Astrocyte of the spinal cord (primary cell): ENCODE data around the gene TMEM117.

Experiments
- DNase-seq: peaks from one replicate; pipeline ENCODE4 v3.0.0; 2011; ENCODE audit warnings: low read depth, low spot score
- H3K4me3 ChIP-seq: 2 replicates; pipeline ENCODE4 v1.5.1; 2011; ENCODE audit warnings: low read depth, mild to moderate bottlenecking, low read length, moderate library complexity
- in situ Hi-C: cut with HindIII; loops from 2 replicates; pipeline ENCODE4 v1.10.0; 2017; ENCODE audit warnings: low sequenced_read_pairs
- TF ChIP-seq, protein P1 (sequence below): IDR thresholded peaks from 2 replicates; pipeline ENCODE4 v1.5.1; 2012; ENCODE audit warnings: low read depth, mild to moderate bottlenecking, low read length, inconsistent platforms

Gene TMEM117

DNA sequence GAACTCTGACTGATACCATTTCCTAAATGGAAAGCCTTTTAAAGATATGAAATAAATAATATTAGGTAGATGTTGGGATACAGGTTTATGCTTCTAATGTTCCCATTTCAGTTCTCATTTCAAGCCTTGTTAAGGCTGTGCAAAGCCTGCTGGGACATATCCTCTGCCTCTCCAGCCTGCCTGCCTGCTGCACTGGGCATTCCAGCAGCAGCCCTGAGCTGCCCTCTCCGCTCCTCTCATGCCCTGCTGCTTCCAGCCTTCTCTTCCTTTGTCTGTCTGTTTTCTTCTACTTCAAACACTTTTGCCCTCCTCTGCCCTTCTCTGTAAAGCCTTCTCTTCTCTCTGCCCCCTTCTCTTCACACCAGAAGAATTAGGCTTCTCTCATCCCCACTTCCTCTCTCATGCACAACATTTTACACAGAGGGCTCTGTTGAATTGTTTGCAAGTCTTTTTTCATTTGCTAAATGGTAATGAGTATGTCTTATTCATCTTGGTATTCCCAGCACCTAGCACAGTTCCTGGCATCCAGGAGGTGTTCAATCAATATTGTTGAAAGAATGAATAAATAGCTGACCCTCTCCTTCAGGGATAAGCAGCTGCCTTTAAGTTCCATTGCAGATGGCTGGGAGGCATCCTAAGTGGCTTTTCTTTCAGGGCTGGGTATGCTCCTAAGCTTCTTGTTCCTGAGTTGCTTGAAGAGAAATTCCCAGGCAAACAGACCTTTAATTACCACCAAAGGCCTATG is 292.3 kb downstream of the TMEM117 start:
- DNase-seq: no peak
- TF ChIP-seq, protein P1, sequence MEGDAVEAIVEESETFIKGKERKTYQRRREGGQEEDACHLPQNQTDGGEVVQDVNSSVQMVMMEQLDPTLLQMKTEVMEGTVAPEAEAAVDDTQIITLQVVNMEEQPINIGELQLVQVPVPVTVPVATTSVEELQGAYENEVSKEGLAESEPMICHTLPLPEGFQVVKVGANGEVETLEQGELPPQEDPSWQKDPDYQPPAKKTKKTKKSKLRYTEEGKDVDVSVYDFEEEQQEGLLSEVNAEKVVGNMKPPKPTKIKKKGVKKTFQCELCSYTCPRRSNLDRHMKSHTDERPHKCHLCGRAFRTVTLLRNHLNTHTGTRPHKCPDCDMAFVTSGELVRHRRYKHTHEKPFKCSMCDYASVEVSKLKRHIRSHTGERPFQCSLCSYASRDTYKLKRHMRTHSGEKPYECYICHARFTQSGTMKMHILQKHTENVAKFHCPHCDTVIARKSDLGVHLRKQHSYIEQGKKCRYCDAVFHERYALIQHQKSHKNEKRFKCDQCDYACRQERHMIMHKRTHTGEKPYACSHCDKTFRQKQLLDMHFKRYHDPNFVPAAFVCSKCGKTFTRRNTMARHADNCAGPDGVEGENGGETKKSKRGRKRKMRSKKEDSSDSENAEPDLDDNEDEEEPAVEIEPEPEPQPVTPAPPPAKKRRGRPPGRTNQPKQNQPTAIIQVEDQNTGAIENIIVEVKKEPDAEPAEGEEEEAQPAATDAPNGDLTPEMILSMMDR: no peak
- H3K4me3 ChIP-seq: no peak overlapping the region
- in situ Hi-C loops: no loop called here

DNA sequence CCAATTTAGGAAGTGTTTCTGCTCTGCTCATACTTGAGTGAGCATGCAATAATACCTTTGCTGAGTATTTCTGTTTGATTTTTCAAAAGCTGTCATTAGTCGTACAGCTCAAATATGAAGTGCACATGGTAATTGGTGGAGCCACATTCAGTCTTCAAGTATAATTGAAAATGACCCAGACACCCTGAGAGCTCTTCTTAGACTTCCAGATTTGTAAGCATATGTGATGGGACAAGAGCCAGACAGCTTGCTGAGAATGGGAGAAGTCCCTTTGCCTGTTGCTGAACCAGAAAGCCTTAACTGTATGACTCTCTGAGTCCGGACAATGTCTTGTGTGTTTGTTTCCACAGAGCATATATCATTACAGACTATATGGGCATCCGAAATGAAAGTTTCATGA is 307.3 kb downstream of the TMEM117 start:
- in situ Hi-C loops: no loop called here
- TF ChIP-seq, protein P1: no peak
- DNase-seq: no peak
- no peak overlapping the region for H3K4me3 ChIP-seq

DNA sequence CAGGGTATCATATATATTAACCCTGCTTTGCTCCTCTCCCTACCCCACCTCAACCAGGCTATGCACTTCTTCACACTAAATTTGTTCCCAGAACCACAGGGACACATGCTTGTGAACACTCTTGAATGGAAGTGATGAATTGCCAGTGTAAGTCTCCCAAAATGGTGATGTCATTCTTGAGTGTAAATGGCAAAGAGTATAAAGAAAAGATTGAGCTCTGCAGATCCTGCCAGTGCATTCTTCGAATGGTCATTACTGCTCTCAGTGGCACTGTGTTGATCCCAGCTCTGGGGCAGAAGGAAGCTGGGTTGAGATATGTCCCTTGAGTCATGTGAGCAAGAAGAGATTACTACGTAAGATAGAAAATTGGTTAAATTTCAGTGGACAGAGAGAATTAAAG is 313.1 kb downstream of the TMEM117 start:
- in situ Hi-C loops: no loop called here
- TF ChIP-seq, protein P1: no peak
- DNase-seq: no peak
- no peak overlapping the region for H3K4me3 ChIP-seq

DNA sequence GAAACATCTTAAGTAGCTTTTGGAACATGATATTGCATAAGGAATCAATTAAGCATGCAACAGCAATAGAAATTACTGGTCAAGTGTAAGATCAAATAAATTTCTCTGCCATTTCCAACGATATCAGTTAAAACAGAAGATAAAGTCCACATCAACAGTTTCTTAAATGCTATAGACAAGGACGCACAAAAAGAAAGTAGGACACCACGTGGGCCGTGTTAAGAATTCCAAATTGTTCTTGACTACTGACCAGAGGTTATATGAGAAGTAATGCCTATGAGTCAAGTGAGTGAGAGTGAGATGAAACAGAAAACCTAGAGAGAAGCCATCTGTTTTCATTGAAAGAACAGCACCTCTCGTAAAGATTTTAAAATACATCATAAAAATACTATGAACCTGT is 318.2 kb downstream of the TMEM117 start:
- no peak overlapping the region for H3K4me3 ChIP-seq
- TF ChIP-seq, protein P1: no peak
- no peak for DNase-seq
- in situ Hi-C loops: no loop called here

DNA sequence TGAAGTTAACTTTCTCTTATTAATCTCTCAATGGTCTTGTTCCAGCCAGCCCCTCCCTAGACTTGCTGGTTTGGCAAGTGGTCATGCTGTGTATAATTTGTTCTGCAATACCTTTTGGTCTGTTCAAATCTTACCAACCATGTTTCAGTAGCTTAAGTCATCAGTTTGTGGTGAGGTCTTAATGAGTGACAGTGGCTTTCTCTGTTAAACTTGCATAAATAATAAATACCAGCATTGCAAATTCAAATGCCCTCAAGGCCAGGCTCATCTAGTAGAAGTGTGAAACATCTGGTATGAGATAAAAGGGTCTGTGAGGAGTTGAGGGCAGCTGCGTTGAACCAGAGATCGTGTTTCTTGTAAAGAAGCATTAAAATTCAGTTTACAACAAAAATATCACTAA is 319.5 kb downstream of the TMEM117 start:
- no peak for DNase-seq
- TF ChIP-seq, protein P1: no peak
- in situ Hi-C loops: no loop called here

DNA sequence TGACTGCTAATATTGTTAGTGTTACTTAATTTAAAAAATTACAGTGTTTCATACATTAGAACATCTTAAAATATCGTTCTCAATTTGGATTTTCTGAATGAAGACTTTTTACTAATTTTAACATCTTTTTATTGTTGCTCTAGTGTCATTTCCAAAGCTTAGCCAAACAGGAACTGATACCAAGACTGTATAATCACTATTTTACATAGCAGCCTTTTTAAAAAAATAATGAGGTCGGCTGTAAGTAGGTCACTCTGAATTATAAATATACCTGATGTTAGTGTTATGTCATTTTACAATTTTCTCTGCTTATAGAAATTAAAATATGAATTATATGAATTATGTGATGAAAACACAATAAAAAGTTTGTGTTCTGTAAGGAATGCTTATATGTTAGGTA is 321.5 kb downstream of the TMEM117 start:
- TF ChIP-seq, protein P1: no peak
- in situ Hi-C loops: no loop called here
- H3K4me3 ChIP-seq: no peak overlapping the region
- no peak for DNase-seq

More for the DNA sequence above, 319.5 kb downstream of the TMEM117 start:
- H3K4me3 ChIP-seq: no peak overlapping the region
